ENCODE results near the gene E2F8. TPM values are rescaled to one million over a fixed set of nuclear protein-coding genes. Genes with fewer than 3 reads are reported as not detected.

E2F8 gene
- total and polyA plus RNA-seq, 9 of the 15 experiments (the other 6 are each of a cell fraction or from before 2014, with no cell fraction given), result 6.9 to 23.6 (median 12.1) TPM

- TF ChIP-seq, protein P1, sequence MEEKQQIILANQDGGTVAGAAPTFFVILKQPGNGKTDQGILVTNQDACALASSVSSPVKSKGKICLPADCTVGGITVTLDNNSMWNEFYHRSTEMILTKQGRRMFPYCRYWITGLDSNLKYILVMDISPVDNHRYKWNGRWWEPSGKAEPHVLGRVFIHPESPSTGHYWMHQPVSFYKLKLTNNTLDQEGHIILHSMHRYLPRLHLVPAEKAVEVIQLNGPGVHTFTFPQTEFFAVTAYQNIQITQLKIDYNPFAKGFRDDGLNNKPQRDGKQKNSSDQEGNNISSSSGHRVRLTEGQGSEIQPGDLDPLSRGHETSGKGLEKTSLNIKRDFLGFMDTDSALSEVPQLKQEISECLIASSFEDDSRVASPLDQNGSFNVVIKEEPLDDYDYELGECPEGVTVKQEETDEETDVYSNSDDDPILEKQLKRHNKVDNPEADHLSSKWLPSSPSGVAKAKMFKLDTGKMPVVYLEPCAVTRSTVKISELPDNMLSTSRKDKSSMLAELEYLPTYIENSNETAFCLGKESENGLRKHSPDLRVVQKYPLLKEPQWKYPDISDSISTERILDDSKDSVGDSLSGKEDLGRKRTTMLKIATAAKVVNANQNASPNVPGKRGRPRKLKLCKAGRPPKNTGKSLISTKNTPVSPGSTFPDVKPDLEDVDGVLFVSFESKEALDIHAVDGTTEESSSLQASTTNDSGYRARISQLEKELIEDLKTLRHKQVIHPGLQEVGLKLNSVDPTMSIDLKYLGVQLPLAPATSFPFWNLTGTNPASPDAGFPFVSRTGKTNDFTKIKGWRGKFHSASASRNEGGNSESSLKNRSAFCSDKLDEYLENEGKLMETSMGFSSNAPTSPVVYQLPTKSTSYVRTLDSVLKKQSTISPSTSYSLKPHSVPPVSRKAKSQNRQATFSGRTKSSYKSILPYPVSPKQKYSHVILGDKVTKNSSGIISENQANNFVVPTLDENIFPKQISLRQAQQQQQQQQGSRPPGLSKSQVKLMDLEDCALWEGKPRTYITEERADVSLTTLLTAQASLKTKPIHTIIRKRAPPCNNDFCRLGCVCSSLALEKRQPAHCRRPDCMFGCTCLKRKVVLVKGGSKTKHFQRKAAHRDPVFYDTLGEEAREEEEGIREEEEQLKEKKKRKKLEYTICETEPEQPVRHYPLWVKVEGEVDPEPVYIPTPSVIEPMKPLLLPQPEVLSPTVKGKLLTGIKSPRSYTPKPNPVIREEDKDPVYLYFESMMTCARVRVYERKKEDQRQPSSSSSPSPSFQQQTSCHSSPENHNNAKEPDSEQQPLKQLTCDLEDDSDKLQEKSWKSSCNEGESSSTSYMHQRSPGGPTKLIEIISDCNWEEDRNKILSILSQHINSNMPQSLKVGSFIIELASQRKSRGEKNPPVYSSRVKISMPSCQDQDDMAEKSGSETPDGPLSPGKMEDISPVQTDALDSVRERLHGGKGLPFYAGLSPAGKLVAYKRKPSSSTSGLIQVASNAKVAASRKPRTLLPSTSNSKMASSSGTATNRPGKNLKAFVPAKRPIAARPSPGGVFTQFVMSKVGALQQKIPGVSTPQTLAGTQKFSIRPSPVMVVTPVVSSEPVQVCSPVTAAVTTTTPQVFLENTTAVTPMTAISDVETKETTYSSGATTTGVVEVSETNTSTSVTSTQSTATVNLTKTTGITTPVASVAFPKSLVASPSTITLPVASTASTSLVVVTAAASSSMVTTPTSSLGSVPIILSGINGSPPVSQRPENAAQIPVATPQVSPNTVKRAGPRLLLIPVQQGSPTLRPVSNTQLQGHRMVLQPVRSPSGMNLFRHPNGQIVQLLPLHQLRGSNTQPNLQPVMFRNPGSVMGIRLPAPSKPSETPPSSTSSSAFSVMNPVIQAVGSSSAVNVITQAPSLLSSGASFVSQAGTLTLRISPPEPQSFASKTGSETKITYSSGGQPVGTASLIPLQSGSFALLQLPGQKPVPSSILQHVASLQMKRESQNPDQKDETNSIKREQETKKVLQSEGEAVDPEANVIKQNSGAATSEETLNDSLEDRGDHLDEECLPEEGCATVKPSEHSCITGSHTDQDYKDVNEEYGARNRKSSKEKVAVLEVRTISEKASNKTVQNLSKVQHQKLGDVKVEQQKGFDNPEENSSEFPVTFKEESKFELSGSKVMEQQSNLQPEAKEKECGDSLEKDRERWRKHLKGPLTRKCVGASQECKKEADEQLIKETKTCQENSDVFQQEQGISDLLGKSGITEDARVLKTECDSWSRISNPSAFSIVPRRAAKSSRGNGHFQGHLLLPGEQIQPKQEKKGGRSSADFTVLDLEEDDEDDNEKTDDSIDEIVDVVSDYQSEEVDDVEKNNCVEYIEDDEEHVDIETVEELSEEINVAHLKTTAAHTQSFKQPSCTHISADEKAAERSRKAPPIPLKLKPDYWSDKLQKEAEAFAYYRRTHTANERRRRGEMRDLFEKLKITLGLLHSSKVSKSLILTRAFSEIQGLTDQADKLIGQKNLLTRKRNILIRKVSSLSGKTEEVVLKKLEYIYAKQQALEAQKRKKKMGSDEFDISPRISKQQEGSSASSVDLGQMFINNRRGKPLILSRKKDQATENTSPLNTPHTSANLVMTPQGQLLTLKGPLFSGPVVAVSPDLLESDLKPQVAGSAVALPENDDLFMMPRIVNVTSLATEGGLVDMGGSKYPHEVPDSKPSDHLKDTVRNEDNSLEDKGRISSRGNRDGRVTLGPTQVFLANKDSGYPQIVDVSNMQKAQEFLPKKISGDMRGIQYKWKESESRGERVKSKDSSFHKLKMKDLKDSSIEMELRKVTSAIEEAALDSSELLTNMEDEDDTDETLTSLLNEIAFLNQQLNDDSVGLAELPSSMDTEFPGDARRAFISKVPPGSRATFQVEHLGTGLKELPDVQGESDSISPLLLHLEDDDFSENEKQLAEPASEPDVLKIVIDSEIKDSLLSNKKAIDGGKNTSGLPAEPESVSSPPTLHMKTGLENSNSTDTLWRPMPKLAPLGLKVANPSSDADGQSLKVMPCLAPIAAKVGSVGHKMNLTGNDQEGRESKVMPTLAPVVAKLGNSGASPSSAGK (IDR thresholded peaks at IDR 0.05), result no peak
- TF ChIP-seq CREB3L1 (IDR thresholded peaks at IDR 0.05; ENCODE audit: borderline replicate concordance, low read depth) (no peak), ZNF274 (IDR thresholded peaks at IDR 0.05; ENCODE audit: borderline replicate concordance, low read depth, low read length) (no peak), MCM7 (IDR thresholded peaks at IDR 0.05) (no peak), ZNF165 (CRISPR knock-in tag; IDR thresholded peaks at IDR 0.05; ENCODE audit: borderline replicate concordance) (no peak)
- TF ChIP-seq, protein P2, sequence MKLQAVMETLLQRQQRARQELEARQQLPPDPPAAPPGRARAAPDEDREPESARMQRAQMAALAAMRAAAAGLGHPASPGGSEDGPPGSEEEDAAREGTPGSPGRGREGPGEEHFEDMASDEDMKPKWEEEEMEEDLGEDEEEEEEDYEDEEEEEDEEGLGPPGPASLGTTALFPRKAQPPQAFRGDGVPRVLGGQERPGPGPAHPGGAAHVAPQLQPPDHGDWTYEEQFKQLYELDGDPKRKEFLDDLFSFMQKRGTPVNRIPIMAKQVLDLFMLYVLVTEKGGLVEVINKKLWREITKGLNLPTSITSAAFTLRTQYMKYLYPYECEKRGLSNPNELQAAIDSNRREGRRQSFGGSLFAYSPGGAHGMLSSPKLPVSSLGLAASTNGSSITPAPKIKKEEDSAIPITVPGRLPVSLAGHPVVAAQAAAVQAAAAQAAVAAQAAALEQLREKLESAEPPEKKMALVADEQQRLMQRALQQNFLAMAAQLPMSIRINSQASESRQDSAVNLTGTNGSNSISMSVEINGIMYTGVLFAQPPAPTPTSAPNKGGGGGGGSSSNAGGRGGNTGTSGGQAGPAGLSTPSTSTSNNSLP (IDR thresholded peaks at IDR 0.05; ENCODE audit: borderline replicate concordance, low read depth, low read length), result no peak
- TF ChIP-seq, protein P3, sequence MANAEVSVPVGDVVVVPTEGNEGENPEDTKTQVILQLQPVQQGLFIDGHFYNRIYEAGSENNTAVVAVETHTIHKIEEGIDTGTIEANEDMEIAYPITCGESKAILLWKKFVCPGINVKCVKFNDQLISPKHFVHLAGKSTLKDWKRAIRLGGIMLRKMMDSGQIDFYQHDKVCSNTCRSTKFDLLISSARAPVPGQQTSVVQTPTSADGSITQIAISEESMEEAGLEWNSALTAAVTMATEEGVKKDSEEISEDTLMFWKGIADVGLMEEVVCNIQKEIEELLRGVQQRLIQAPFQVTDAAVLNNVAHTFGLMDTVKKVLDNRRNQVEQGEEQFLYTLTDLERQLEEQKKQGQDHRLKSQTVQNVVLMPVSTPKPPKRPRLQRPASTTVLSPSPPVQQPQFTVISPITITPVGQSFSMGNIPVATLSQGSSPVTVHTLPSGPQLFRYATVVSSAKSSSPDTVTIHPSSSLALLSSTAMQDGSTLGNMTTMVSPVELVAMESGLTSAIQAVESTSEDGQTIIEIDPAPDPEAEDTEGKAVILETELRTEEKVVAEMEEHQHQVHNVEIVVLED (CRISPR knock-in tag; IDR thresholded peaks at IDR 0.05), result no peak
Observed at GRCh38 chr11:19220903-19221724, 19.6 kb downstream of the E2F8 start (continued).

Data from K562 (cell line).